HFF-Myc (cell line): Measurements from ENCODE around the gene EXOC3L1.
A peak's percentile ranks its signal among the peaks of the same experiment; 100 is the strongest.

Source experiments
- DNase-seq: peaks from one replicate; pipeline ENCODE4 v3.0.0-alpha.2; 2011; ENCODE audit warnings: low read depth; ENCODE audit errors: extremely low read depth
- H3K4me3 ChIP-seq: replicated peaks from 2 replicates; pipeline ENCODE4 v1.5.1; 2011; ENCODE audit warnings: low read depth, mild to moderate bottlenecking, control low read depth, low read length
- TF ChIP-seq, protein P1 (sequence below): IDR thresholded peaks from 2 replicates; pipeline ENCODE4 v1.5.1; 2012; ENCODE audit warnings: mild to moderate bottlenecking, low read depth, low read length, control low read depth; ENCODE audit errors: missing control alignments

EXOC3L1 gene

DNA sequence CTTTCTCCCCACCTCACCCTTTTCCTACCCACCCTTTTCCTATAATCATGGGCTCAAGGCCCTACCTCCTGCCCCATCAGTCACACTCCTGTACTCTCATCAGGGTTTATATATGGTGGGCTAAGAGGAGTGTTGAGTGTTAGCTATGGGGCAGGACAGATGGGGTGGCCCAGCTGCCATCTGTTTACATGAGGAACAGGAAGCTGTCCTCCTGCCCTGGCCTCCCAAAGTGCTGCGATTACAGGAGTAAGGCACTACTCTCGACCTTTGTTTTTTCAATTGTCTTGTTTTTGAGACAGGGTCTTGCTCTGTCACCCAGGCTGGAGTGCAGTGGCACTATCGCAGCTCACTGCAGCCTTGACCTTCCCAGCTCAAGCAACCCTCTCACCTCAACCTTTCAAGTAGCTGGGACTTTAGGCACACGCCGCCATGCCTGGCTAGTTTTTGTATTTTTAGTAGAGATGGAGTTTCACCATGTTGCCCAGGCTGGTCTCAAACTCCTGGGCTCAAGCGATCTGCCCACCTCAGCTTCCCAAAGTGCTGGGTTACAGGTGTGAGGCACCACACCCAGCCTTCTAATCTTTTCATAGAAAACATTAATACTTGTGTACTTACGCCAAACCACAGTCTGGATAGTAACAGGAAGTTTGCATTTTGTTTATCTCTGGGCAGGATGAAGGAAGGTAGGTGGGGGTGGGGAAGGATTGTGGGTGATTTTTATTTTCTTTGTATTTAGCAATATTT is 31.9 kb downstream of the EXOC3L1 start:
- no peak for DNase-seq
- TF ChIP-seq, protein P1, sequence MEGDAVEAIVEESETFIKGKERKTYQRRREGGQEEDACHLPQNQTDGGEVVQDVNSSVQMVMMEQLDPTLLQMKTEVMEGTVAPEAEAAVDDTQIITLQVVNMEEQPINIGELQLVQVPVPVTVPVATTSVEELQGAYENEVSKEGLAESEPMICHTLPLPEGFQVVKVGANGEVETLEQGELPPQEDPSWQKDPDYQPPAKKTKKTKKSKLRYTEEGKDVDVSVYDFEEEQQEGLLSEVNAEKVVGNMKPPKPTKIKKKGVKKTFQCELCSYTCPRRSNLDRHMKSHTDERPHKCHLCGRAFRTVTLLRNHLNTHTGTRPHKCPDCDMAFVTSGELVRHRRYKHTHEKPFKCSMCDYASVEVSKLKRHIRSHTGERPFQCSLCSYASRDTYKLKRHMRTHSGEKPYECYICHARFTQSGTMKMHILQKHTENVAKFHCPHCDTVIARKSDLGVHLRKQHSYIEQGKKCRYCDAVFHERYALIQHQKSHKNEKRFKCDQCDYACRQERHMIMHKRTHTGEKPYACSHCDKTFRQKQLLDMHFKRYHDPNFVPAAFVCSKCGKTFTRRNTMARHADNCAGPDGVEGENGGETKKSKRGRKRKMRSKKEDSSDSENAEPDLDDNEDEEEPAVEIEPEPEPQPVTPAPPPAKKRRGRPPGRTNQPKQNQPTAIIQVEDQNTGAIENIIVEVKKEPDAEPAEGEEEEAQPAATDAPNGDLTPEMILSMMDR, result no peak
- no peak overlapping the region for H3K4me3 ChIP-seq

- TF ChIP-seq, protein P1, result no peak
- H3K4me3 ChIP-seq, result no peak overlapping the region
- DNase-seq, result no peak
Measured at GRCh38 chr16:67157106-67157748, 32.7 kb downstream of the EXOC3L1 start.

- H3K4me3 ChIP-seq, result no peak overlapping the region
Measured at GRCh38 chr16:67156143-67156844, 33.6 kb downstream of the EXOC3L1 start.

GRCh38 chr16:67155295-67156142 is 34.4 kb downstream of the EXOC3L1 start:
- no peak for DNase-seq
- H3K4me3 ChIP-seq, result peak overlapping the region; percentile 9; the same call in 1 of the 2 replicates
- TF ChIP-seq, protein P1, result peak; percentile 74

More at GRCh38 chr16:67156143-67156844, 33.6 kb downstream of the EXOC3L1 start:
- TF ChIP-seq, protein P1, result no peak
- no peak for DNase-seq

- H3K4me3 ChIP-seq, result peak overlapping the region; percentile 9; the same call in 1 of the 2 replicates
- DNase-seq, result no peak
Measured at GRCh38 chr16:67154578-67155294, 35.2 kb downstream of the EXOC3L1 start.

More at GRCh38 chr16:67154578-67155294, 35.2 kb downstream of the EXOC3L1 start:
- TF ChIP-seq, protein P1, result no peak
